Stimulated activated CD4-positive, alpha-beta T cell treated with anti-CD3 and anti-CD28 coated beads, Interleukin-4, amount 100 ng/mL, for 24 hours (primary cell): Measurements from ENCODE around the gene TTC14.
"Not testable (repeated sequence)": the region's sequence is repeated elsewhere in the genome, so short reads cannot be mapped to it uniquely, and the experiment has no call there.

Experiments used
- DNase-seq: peaks from one replicate; pipeline ENCODE4 v3.0.0-alpha.2; 2020

Gene TTC14, protein sequence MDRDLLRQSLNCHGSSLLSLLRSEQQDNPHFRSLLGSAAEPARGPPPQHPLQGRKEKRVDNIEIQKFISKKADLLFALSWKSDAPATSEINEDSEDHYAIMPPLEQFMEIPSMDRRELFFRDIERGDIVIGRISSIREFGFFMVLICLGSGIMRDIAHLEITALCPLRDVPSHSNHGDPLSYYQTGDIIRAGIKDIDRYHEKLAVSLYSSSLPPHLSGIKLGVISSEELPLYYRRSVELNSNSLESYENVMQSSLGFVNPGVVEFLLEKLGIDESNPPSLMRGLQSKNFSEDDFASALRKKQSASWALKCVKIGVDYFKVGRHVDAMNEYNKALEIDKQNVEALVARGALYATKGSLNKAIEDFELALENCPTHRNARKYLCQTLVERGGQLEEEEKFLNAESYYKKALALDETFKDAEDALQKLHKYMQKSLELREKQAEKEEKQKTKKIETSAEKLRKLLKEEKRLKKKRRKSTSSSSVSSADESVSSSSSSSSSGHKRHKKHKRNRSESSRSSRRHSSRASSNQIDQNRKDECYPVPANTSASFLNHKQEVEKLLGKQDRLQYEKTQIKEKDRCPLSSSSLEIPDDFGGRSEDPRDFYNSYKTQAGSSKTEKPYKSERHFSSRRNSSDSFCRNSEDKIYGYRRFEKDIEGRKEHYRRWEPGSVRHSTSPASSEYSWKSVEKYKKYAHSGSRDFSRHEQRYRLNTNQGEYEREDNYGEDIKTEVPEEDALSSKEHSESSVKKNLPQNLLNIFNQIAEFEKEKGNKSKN

DNA sequence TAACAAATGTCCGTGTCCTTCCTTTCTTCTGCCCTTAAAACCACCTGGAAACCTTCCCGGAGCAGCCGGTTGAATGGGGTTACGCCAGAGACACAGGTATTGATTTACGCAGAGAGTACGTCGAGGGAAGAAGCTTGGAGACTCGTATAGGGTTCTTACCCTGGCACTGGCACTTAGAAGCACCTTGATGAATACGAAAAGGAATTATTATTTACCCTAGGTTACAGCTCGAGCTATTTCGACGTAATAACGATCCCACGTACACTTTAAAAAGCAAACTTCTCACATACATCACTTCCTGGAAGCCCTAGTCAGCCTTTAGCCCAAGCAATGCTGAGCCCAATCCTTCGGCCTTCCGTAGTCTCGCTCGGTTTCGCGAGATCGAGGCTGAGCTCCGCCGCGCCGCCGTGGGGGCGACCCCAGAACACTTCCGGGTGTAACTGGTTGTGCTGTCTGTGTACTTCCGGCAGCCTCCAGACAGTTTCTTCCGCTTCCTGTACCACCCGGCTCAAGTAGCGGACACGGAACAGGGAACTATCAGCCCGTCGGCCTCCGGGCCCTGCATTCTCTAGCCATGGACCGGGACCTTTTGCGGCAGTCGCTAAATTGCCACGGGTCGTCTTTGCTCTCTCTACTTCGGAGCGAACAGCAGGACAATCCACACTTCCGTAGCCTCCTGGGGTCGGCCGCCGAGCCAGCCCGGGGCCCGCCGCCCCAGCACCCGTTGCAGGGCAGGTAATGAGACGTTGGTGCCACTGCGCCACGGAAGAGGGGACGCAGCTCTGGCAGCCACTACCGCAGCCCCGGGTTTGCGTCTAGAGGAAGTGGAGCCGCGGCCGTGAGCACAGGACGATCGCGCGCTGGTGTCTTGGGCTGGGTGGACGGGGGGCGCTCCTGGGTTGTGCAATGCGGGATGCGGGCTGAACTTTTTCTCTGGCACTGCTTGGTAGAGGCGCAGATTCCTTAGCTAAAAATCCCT is at the start of gene TTC14:
Gene TTC14, plus strand, starts transcription at position 476 of the 979 bp plus-strand sequence. Its CDS starts 99 bp downstream, at position 575.
- DNase-seq, result peak; percentile 95

DNA sequence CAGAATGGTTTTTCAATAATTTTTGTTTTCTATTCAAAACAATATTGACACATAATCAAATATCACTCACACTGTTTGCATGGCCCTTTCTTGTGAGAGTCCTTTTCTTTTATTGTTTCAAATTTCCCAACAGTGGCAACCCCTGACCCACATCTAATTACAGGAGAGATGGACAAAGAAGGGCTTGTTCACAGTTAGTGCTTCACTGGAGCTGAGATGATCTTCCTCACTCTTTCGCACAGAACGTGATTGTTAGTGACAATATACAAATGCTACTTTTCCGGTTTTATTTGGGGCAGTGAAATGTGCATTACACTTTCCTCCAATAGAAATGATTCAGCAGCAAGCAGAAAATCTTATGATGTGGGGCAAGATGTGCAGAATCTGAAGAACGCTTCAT is 38.6 kb upstream of the TTC14 start:
- no peak for DNase-seq

DNA sequence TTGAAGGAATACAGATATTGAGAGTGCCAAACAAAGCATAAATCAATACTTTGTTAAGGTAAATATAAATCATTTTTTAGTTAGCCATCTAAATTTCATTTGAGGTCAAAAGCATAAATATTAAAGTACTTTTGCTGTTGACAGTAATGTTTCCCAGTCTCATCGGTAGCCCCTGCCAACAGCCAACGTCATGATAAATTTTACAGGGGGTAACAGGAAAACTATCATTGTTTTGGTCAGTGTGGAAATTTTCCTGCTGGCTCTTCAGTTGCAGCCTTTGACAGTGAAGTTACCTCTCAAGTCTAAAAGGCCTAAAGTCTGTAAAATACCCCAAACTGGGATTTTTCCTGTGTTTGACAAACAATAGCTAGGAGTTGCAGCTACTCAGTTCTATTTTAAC is 37.3 kb upstream of the TTC14 start:
- no peak for DNase-seq

DNA sequence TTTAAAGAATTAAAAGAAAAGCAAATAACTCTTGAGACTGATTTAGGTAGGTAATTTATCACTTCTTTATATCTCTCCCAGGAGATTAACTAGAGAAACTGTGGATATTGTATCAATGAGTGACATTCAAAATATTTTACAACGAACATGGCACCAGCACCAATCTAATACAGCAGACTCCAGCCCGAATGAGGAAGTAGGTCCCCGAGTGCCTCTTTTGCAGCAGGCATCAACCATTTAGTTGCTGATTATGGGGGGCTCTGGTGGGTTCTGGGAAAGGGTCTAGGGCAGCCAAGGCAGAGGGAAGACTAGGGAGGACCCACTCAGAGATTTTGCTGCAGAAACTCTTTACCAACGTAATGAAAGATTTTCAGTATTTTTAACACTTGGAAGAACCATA is 31.7 kb upstream of the TTC14 start:
- DNase-seq, result no peak

DNA sequence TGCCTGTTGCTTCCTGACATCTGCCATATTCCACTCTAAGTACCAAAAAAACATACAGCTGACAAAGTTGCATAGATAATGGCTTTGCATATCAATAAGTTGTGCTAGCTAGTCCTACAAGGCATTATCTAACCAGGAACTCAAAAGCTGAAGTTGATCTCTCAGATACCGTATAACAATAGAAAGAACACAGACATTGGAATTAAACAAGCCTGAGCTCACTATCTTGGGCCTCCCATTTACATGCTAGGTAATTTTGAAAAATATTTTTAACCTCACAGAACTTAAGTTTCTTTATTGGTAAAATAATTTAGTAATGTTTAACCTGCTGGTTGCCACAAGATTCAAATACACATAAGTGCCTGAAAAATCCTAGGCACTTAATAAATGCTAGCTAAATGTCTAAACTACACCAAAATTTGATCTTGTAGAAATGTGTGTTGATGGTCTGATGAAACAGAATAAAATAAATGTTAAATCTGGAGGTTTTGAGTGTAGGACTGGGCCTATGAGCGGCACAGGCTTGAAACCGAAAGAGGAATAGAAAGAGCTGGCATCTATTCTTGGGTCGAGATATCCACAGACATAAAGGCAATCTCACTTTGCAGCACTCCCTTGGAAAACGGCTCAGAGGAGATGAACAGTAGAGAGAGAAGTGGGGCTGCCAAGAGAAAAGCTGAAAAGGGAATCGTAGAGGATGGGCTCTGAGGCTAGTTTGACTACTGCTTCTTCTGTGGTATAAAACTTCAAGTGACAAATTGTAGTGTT is 29.9 kb upstream of the TTC14 start:
- no peak for DNase-seq

DNA sequence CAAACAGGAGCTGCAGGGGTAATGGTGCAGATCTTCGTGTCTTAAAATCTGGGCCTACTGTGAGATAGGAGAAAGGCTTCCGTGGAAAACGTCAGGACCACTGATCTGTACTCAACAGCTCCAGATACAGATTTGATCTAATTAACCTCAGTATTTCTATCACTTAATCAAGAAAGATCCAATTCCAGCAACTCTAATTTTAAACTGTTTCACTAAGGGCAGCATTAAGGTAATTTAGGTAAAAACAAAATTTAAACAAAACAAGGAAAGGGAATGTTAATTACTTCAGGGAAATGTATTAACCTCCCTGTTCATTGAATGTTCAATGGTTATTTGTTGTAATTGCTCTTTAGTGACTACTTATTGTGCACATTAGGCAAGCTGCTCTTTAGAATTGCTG is 26.4 kb upstream of the TTC14 start:
- no peak for DNase-seq

DNA sequence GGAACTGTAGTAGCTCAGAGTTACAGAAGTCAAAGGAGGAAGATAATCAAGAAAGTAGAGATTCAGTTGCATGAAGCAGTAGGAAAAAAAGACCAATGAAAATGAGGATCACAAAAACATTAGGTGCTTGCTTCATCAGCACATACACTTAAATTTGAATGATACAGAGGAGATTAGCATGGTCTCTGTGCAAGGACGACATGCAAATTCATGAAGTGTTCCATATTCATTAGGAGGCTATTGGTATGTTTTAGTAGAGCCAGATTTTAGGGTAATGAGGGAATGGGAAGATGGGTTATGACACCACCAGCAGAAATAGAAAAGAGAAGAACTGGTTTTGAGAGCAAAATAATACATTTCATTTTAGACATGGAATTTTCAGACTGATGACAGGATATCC is 21.0 kb upstream of the TTC14 start:
- no peak for DNase-seq

DNA sequence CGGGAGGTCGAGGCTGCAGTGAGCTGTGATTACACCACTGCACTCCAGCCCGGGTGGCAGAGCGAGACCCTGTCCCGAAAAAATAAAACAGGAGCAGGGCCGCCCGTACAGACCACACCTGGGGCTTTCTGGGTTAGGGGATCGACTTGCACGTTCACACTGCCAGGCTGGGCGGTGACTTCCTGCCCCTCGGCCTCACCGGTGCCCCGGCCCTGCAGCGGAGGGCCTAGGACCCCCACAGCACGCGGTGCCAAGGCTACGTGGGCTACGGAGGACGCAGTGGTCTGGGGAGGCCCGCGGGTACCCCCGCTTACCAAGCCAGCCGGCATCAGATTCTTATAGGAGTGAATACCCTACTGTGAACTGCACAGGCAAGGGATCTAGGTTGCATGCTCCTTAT is 11.6 kb upstream of the TTC14 start:
- no peak for DNase-seq

DNA sequence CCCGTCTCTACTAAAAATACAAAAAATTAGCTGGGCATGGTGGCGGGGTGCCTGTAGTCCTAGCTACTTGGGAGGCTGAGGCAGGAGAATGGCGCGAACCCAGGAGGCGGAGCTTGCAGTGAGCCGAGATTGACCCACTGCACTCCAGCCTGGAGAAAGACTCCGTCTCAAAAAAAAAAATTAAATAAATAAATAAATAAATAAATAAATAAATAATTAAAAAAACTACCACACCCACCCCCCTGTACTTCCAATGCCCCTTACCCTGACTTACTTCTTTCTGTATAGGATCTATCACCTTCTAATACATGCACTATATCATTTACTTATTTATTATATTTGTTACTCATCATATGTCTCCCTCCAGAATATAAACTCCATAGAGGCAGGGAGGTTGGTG is 8.3 kb upstream of the TTC14 start:
- not testable (repeated sequence) for DNase-seq

DNA sequence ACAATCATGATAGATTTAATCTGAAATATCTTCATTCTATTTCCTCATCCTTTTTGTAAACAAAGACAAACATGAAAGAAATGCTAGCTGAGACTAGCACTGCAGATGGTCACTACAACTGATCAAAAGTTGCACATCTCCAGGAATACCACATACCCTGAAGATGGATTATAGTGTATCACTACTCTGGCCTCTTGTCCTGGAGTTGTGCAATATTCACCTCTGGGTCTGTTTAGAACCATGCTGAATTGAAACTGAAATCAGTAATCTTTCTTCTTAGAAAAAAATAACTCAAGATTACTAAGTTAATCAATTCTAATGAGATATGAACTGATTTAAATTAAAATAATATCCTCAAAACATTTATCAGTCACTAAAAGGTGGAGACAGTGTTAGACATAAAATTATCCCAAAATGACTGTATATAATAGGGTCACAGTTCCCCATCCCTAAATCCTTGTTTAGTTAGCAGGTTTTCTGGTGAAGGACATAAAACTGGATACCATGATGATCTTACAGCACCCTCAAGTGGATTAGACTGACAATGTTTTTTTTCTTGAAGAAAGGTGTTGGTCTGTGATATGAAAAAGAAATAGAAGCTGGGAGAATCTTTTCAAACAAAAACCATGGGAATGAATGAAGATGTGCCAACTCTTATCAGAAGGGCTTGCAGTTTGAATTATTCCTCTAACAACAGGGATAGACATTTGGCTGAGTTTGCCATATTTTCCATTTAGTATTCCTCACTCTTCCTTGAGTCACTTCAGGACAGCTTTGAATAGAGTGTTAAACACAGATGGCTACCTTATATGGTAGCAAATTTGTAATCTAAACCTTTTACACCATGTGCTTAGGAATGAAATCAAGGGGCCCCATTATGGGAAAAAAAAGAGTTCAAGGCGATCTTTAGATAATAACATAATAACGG is 7.1 kb upstream of the TTC14 start:
- no peak for DNase-seq

DNA sequence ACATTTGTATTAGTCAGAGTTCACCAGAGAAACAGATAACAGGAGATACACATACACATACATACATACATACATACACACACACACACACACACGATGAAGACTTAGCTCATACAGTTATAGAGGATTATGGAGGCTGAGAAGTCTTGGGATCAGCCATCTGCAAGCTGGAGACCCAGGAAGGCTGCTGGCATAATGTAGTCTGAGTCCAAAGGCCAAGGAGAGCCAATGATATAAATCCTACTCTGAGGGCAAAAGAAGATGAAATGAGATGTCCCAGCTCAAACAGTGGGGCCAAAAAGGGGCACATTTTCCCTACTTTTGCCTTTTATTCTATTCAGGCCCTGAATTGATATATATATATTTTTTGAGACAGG is 6.4 kb upstream of the TTC14 start:
- DNase-seq, result no peak

DNA sequence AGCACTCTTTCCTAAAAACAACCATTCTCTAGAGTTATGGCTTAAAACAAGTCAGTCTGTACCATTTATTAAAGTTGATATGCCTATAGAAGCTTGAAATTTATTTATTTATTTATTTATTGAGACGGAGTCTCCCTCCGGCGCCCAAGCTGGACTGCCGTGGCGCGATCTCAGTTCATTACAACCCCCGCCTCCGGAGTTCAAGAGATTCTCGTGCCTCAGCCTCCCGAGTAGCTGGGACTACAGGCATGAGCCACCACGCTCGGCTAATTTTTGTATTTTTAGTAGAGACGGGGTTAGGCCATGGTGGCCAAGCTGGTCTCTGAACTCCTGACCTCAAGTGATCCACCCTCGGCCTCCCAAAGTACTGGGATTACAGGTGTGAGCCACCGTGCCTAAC is 1.5 kb upstream of the TTC14 start:
- DNase-seq, result no peak

DNA sequence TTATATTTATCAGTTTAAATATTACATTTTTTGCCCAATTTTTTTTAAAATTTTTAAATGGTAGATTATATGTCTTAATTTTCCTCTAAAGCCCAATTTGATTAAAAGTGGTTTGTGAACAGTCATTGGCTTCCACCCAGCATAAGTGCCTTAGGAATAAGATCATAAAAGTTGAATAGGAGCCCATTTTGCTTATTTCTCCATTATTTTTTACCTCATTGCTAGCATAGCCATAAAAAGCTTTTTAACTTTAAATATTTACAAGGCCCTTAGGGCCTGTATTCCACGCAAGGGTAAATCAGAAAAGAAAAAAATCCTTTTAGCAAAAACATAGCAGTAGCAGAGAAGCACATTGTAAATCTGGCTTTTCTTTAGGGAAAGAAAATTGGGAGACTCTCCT is 9.0 kb downstream of the TTC14 start:
- no peak for DNase-seq

DNA sequence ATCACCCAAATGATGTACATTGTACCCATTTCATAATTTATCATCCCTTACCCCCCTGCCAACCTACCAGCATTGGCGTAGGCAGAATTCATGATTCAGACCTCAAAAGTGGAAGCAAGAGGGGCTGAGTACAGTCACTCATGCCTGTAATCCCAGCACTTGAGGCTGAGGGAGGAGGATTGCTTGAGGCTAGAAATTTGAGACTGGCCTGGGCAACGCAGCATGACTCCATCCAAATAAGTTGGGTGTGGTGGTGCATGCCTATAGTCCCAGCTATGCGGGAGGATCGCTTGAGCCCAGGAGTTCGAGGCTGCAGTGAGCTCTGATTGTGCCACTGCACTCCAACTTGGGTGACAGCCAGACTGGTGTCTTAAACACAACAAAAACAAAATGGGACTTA is 10.4 kb downstream of the TTC14 start:
- DNase-seq, result no peak

DNA sequence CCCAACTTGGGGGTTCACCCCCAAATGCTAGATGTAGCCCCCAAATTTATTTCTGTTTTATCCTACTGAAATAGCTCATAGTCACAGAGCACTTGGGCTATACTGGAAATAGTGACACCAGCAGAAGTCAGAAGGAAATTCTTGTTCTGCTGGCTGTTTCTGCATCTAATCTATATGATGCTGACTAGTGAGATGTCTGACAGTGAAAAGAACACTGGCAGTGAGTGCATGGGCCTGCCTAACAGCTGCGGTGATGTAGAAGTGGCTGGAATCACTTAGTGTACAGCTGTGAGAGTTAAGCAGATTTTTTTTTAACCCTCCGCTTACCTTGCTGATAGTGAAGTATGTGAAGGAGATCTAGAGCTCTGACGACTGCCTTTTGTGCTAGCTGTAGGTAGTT is 14.0 kb downstream of the TTC14 start:
- no peak for DNase-seq

DNA sequence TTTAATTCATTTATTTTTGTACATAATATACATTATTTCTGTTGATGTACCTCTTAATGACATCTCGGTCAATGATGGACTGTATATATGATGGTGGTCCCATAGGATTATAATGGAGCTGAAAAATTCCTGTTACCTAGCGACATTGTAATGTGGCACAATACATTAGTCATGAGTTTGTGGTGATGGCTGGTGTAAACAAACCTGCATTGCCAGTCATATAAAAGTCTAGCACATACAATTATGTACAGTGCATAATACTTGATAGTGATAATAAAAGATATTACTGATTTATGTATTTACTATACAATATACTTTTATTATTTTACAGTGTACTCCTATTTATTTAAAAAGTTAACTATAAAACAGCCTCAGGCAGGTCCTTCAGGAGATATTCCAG is 15.1 kb downstream of the TTC14 start:
- no peak for DNase-seq

DNA sequence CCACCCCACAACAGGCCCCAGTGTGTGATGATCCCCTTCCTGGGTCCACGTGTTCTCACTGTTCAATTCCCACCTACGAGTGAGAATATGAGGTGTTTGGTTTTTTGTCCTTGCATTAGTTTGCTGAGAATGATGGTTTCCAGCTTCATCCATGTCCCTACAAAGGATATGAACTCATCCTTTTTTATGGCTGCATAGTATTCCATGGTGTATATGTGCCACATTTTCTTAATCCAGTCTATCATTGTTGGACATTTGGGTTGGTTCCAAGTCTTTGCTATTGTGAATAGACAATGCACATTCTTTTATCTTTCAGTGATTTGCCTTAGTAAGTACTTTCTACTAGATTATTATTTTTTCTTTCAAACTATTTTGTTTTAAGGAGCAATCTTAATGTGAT is 16.6 kb downstream of the TTC14 start:
- not testable (repeated sequence) for DNase-seq

DNA sequence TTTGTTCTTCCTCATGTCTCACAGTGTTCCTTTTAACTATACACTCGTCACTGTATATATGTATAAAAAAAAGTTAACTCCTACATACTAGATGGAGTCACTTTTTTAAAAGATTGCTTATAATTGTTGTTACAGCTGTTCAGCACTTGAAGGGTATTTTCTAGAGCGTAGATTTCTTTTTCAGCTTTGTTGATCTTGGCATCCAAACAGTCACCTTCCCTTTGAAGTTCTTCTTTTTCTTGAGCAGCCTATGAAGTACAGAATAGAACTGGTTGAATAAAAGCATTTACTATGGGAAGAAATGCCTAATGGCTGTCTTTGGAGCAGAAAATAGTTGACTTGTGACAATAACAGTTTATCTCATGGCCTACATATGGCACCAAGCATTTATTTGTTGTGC is 17.8 kb downstream of the TTC14 start:
- no peak for DNase-seq

DNA sequence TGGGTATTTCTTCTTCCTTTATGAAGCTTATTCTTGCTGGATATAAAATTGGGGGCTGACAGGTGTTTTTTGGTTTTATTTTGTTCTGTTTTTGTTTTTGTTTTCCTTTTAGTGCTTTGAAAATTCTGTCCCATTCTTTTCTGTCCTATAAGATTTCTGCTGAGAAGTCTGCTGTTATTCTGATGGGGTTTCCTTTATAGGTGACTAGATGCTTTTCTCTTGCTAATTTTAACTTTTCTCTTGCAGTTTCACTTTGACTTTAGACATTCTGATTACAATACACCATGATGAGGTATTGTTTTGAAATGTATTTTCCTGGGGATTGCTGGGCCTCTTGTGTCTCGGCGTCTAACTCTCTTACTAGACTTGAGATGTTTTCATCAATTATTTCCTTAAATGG is 22.8 kb downstream of the TTC14 start:
- DNase-seq, result no peak

DNA sequence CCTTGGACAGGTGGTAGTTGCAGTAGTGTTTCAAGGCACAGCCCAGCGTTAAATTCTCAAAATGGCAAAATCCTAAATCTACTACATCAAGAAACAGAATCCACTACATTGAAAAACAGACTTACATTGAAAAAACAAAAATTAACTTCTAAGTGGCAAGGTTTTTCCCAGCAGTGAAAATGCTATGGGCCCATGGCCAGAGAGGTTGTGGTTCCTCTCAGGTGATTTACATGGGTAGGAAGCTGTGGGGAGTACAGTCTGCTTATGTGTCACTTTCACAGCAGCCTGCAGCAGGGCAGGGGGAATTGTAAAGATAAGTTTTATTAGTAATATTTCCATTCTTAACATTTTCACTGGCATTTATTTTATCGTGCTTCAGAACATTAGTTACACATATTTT is 24.9 kb downstream of the TTC14 start:
- no peak for DNase-seq

DNA sequence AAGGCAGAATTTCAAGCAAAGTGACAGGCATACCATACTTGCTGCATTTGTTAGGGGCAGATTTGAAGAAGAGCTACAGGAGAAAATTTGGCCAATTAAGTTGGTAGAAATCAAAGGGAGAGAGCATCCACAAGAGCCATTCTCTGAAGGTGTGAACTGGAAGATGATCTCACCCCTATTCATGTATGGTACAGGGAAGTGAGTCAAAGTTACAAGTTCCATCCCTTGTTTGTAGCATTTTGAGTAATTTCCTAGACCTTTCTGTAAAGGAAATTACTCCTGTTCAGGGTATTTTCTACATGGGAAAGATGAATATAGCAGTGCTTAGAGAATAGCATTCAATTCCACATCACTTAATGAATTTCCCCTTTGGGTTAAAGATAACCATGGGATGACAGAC is 28.4 kb downstream of the TTC14 start:
- DNase-seq, result no peak
